GM19240 (cell line): ENCODE results near the gene SPTB.
A peak's percentile ranks its signal among the peaks of the same experiment; 100 is the strongest.

Experiments
- DNase-seq: peaks from one replicate; pipeline ENCODE4 v3.0.0; 2011; ENCODE audit warnings: low spot score; ENCODE audit not compliant: insufficient read length

SPTB gene

GRCh38 chr14:64885559-64885958, 5.9 kb upstream of the SPTB start:
- no peak for DNase-seq

- DNase-seq = peak; percentile 29
These were observed 764 bp upstream of the SPTB start for GRCh38 chr14:64880221-64881121.

- no peak for DNase-seq
These were observed 671 bp downstream of the SPTB start for GRCh38 chr14:64878837-64879634.

DNA sequence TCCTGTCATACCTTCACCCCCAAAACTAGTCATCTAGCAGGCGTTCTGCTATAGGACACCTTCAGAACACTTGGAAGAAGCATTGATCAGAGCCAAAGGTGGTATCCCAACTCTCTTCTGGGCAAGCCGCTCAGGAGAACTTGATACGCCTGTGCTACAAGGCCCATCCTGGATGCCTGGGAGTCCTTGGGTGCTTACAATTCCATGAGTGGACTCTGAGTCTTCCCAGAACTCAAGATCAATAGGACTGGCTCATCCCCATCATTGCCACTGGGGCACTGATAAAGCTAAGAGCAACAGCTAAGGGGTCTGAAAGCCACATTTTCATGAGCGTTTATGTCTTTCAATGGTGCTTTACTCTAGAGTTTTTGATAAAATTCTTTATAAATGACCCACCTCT, 1.9 kb downstream of the SPTB start:
- no peak for DNase-seq

DNA sequence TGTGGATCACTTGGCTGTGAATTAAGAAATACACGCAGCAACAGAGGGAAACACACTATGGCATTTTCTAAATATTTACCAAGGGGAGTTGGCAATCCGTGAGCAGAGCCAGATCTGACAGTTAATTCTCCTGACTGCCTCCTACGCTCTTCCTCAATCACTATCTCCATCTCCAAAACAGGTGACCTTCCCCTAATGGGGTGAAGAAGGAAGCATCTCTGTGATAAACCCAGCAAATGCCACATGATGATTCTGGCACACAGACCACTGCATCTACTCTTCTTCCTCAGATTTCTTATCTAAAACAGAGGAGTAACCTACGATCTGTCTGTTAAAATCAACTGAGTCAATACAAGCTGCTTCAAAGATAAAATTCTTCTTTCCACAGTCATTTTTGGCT, 4.4 kb downstream of the SPTB start:
- DNase-seq = no peak

DNA sequence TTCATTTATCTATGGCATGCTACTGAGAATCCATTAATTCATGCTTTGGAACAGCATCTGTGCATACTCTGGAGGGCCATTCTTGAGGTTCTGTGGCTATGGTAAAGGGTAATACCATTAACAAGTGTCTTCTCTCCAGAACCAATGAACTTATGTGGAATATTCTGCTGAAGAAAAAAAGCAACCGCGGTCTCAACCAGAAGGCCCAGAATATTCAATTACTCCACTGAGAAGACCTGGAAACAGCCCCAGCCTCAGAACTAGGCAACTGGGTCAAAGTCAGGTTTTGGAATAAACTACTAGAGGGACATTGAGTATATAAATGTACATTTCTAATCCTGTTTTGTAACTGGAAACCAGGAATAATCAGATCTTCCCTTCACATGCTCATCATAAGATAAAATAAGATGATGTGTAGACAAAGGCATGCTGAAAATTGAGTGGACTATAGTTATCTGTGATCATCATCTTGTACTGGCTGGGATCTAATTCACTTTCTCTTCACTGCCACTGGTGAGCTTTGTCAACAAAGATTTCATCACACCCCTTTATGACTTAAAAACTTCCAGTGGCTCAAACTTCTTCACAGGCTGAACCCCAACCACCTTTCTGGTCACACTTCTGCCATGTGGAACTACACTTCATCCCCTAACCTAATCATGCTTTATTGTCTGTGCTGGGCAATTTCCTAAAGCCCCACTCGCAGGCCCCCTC, 6.0 kb downstream of the SPTB start:
- DNase-seq = no peak

GRCh38 chr14:64871344-64871743, 8.4 kb downstream of the SPTB start:
- DNase-seq = no peak

GRCh38 chr14:64870160-64870559, 9.5 kb downstream of the SPTB start:
- no peak for DNase-seq

- no peak for DNase-seq
These were observed 10.9 kb downstream of the SPTB start for GRCh38 chr14:64868841-64869240.

DNA sequence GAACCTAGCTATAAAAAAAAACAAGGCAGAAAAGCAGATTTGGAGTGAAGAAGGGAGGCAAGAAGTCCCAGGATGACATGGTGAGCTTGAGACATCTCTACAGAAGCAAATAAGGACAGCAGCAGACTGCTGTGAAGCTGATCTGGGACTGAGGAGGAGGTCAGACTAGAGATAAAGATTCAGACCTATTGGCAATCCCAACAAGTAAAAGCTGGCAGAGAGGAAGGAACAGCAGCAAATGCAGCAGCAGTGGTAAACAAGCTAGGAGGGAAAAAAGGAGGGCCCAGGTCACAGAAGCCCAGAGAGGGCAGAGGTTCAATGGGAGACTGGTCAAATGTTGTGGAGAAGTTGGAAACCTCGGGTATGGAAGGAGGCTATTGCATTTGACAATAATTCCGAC, 11.3 kb downstream of the SPTB start:
- DNase-seq = no peak

- DNase-seq = no peak
These were observed 12.5 kb downstream of the SPTB start for GRCh38 chr14:64867182-64867581.

DNA sequence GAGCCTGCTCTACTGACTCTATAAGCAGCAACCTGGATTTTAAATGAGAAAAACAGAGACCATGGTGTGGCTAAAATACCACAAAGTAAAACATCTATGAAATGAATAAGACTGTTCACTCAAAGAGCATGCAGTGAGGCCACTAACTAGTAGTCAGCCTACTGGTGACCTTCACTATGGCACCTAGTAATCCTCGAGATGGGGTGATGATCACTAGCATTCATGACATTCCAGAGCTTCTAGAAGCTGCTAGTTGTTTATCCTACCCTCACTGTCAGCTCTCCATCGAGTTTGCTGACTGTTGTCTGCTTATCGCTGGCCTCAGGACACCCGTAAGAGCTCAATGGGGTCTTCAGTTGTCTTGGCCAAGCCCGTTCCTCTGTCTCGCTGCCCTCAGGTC, 13.7 kb downstream of the SPTB start:
- no peak for DNase-seq

DNA sequence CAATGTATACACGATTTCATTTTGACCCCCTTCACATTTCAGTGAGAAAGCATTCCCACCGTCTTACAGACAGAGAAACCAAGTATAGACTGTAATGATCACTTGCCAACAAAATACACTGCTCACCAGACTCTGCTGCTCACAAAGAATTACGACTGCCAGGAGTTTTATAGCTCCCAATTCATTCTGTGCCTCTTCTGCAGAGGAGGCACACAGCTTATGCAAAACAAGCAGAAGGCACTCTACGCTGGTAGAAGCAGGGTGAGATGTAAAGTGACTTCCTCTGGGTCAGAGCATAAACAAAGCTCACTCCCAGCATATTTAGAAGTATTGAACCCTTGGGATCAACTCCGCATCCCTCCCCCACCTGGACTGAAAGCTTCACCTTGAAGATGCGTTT, 14.6 kb downstream of the SPTB start:
- no peak for DNase-seq

- no peak for DNase-seq
These were observed 15.4 kb downstream of the SPTB start for GRCh38 chr14:64864258-64864657.

- no peak for DNase-seq
These were observed 17.8 kb downstream of the SPTB start for GRCh38 chr14:64861916-64862315.

GRCh38 chr14:64860039-64860438, 19.7 kb downstream of the SPTB start:
- no peak for DNase-seq

DNA sequence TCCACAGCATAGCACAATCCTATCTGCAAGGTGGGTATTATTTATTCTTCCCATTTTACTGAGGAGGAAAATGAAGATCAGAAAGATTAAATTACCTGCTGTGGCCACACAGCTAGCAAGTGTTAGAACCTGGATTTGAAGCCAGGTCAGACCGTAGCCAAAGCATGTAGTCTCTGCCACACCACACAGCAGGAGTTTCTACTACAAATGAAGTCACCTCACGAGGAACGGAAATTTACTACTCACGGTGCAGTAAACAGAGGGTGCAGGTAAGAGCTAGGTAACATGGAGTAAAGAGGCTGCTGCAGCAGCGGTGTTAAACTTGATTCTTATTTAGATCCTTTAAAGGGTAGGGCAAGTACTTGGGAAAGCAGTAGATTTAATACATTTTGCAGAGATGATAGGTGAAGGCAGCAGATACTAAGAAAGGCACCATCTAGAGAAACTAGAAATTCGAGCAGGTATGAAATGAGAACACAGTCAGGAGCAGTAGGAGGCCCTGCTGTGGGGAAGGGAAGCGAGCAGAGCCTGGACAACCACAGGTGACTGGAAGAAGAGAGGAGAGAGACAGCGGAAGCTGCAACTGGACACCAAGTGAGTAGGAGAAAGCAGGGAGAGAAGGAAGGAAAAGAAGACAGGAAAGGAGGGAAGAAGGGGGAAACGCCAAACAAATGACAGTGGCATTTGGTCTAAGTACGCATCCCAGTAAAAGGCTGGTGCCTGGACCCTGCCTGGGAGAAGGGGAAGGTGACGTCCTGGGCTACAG, 21.5 kb downstream of the SPTB start:
- no peak for DNase-seq

GRCh38 chr14:64856529-64857445, 22.9 kb downstream of the SPTB start:
- no peak for DNase-seq

- no peak for DNase-seq
These were observed 23.8 kb downstream of the SPTB start for GRCh38 chr14:64855721-64856528.
